ENCODE measurements around the gene PCDH12.

Gene PCDH12

DNA sequence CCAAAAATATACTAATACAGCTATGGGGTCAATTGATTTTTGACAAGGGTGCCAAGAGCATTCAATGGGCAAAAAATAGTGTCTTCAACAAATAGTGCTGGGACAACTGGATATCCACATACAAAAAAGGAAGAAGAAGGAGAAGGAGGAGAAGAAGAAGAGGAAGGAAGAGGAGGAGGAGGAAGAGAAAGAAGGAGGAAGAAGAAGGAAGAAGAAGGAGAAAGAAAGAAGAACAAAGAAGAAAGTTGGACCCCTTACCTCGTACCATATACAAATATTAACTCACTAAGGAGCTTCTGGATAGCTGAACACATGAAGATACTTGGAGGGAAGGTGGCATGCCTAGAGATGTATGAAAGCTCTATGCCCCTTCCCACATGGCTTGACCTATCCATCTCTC lies 51.5 kb downstream of the PCDH12 start:
- in situ Hi-C loops (cut with MboI; ENCODE audit: low pct_unique_long_range_greater_than_20kb, low sequenced_read_pairs, unreplicated experiment): no loop called here
- TF ChIP-seq, protein P1, sequence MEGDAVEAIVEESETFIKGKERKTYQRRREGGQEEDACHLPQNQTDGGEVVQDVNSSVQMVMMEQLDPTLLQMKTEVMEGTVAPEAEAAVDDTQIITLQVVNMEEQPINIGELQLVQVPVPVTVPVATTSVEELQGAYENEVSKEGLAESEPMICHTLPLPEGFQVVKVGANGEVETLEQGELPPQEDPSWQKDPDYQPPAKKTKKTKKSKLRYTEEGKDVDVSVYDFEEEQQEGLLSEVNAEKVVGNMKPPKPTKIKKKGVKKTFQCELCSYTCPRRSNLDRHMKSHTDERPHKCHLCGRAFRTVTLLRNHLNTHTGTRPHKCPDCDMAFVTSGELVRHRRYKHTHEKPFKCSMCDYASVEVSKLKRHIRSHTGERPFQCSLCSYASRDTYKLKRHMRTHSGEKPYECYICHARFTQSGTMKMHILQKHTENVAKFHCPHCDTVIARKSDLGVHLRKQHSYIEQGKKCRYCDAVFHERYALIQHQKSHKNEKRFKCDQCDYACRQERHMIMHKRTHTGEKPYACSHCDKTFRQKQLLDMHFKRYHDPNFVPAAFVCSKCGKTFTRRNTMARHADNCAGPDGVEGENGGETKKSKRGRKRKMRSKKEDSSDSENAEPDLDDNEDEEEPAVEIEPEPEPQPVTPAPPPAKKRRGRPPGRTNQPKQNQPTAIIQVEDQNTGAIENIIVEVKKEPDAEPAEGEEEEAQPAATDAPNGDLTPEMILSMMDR (IDR thresholded peaks at IDR 0.05; ENCODE audit: extremely low read depth, insufficient read depth, missing control alignments): no peak
- DNase-seq (ENCODE audit: low spot score): no peak

DNA sequence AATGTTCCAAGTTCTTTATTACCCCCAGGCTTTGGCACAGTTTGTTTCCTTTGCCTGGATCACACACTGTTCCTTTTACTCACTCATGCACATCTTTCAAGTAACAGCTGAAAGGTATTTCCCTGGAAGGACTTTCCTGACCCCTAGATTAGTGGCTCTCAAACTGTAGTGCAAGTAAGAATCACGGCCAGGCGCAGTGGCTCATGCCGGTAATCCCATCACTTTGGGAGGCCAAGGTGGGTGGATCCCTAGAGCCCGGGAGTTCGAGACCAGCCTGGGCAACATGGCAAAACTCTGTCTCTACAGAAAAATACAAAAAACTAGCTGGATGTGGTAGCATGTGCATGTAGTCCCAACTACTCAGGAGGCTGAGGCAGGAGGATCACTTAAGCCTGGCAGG lies 53.5 kb downstream of the PCDH12 start:
- in situ Hi-C loops (cut with MboI; ENCODE audit: low pct_unique_long_range_greater_than_20kb, low sequenced_read_pairs, unreplicated experiment): no loop called here
- TF ChIP-seq, protein P1 (IDR thresholded peaks at IDR 0.05; ENCODE audit: extremely low read depth, insufficient read depth, missing control alignments): no peak
- no peak for DNase-seq (ENCODE audit: low spot score)

DNA sequence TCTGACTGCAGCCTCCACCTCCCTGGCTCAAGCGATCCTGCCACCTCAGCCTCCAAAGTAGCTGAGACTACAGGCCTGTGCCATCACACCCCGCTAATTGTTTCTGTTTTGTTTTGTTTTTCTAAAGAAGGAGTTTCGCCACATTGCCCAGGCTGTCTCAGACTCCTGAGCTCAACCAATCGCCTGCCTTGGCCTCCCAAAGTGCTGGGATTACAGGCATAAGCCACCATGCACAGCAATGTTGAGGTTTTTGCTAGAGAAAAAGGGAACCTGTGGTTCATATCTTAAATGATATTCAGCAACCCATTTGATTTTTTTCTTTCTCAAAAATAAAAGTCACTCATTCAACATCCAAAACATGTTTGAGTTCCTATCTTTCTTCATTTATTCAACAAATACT lies 54.7 kb downstream of the PCDH12 start:
- TF ChIP-seq, protein P1 (IDR thresholded peaks at IDR 0.05; ENCODE audit: extremely low read depth, insufficient read depth, missing control alignments): no peak
- in situ Hi-C loops (cut with MboI; ENCODE audit: low pct_unique_long_range_greater_than_20kb, low sequenced_read_pairs, unreplicated experiment): no loop called here
- no peak for DNase-seq (ENCODE audit: low spot score)

DNA sequence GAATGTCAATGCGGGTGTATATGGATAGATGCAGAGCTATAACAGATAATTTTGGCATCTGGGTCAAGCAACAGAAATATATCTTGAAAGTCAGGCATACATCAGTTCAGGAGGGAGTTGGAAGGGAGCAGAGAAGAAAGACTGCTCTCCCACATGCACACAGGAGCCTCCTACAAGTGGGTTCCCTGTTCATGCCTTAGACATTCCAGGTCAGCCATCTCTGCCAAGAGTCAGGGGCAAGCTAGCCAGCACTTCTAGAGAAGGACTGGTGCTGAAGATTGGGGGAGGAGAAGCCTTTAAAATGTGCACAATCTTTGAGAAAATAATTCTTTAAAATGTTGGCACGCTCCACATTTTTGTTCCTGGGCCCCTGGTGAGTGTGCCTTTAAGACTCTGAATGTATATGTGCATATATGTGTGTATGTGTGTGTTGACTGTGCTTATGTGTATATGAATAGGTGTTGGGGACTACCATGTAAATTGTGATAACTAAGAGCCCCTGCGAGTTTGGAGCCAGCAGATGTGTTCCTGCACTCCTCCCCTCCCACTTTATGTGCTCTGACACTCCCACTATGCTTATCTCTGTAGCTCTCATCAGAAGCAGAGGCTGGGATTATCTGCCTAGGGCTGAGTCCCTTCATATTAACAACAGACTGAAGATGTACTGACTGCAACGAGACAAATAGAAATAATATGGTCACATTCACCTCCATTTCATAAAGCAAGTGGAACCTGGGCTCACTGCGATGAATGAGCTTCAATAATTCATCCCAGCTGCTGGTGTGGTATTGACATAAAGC lies 55.8 kb downstream of the PCDH12 start:
- TF ChIP-seq, protein P1 (IDR thresholded peaks at IDR 0.05; ENCODE audit: extremely low read depth, insufficient read depth, missing control alignments): no peak
- no peak for DNase-seq (ENCODE audit: low spot score)
- in situ Hi-C loops (cut with MboI; ENCODE audit: low pct_unique_long_range_greater_than_20kb, low sequenced_read_pairs, unreplicated experiment): no loop called here

DNA sequence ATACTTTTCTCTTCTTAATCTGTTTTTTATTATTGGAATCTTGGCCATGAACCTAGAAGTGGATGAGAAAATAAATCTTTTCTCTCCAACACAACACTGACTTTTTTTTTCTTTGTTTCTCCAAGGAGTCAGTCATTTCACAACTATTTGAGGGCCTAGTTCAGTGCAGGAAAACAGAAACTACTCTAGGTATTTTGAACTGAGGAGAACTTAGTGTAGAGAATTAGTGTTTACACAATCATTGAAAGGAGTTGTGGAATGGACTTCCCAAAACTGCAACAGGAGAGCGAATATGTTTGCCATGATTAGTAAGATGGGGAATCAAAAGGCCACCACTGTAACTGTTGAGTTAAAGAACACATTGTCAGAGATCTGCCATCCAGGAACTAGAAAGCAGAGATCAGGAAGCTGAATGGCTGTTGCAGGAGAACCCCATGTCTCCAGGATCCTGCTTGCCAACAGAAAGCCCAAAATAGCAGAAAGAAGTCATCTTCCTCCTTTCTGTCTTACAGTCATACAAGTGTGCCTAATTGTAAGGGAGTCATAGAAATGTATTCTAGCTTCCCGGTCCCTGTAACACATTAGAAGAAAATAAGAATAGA lies 59.5 kb downstream of the PCDH12 start:
- in situ Hi-C loops (cut with MboI; ENCODE audit: low pct_unique_long_range_greater_than_20kb, low sequenced_read_pairs, unreplicated experiment): no loop called here
- no peak for DNase-seq (ENCODE audit: low spot score)
- TF ChIP-seq, protein P1 (IDR thresholded peaks at IDR 0.05; ENCODE audit: extremely low read depth, insufficient read depth, missing control alignments): no peak

DNA sequence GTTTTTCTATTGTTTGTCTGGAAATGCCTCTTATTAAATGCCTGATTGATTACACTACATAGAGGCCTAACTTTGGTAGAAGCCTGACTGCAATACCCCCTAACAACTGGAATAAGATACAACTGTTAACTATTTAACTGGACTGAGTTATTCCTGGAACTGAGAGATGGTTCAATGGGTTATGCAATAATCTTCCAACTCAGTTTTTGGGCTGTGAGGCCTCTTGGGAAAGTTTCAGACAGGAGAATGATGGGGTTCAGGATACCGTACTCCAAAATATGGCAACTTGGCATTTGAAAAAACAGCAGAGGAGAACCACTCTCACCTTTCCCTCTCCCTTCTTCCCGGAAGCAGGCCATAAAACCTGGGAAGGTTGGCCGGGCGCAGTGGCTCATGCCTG lies 60.6 kb downstream of the PCDH12 start:
- in situ Hi-C loops (cut with MboI; ENCODE audit: low pct_unique_long_range_greater_than_20kb, low sequenced_read_pairs, unreplicated experiment): no loop called here
- DNase-seq (ENCODE audit: low spot score): no peak
- TF ChIP-seq, protein P1 (IDR thresholded peaks at IDR 0.05; ENCODE audit: extremely low read depth, insufficient read depth, missing control alignments): no peak
